ENCODE data around the gene SPIN1.

Gene SPIN1

GRCh38 chr9:88388886-88389605 lies 802 bp downstream of the SPIN1 start:
- peak overlapping the region; percentile 88 for H3K27ac ChIP-seq
- TF ChIP-seq ZFX (IDR thresholded peaks at IDR 0.05): no peak
- TF ChIP-seq CTCF (conservative IDR thresholded peaks at IDR 0.05): peak; percentile 74

DNA sequence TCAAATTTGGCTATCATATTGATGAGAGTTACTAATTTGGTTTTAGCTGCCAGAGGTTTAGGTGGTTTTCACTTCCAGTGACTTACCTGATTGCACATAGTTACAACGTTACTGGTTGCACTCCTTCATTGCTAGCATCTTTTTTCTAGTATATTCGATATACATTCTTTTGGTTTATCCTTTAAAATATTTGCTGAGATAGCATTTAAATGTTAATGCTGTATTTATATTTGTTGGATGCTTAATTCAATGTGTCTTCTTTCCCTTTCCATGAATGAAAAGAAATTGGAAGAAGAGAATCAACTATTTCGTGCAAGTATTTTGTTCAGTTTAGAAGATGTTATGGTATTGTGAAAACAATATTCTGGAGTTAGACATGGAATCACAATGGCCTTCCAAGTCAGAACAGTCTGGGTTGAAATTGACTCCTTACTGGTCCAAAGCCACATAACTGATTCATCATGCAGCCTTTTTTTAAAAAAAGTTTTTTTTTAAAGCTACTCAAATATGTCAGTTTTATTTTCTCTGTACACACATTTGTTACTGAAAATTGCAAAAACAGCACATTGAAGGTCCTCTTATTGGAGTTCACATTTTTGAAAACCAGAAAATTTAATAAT lies 2.2 kb downstream of the SPIN1 start:
- no peak overlapping the region for H3K27ac ChIP-seq
- TF ChIP-seq ZFX (IDR thresholded peaks at IDR 0.05) (no peak), CTCF (conservative IDR thresholded peaks at IDR 0.05) (no peak)

- TF ChIP-seq CTCF (conservative IDR thresholded peaks at IDR 0.05) (no peak), ZFX (IDR thresholded peaks at IDR 0.05) (no peak)
Observed at GRCh38 chr9:88391236-88391635, 3.0 kb downstream of the SPIN1 start.

DNA sequence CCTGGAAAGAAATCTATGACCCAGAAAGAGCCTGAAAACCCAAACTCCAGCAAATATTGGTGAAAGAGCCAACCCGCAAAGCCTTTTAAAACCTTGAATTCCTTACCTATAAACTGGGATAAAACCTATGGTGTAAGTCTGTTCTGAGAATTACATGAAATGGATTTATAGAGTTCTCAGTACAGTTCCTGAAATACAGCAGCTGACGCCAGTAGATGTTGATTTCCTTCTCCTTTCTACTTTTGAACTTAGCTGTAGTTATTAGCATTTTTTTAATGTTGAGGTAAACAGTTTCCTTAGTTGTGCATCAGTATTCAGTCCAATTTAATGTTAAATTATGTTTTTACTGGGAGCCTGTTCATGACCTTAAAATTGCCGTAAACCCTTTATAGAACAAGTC lies 3.7 kb downstream of the SPIN1 start:
- TF ChIP-seq ZFX (IDR thresholded peaks at IDR 0.05) (no peak), CTCF (conservative IDR thresholded peaks at IDR 0.05) (no peak)
- no peak overlapping the region for H3K27ac ChIP-seq

More at GRCh38 chr9:88391236-88391635, 3.0 kb downstream of the SPIN1 start:
- H3K27ac ChIP-seq: no peak overlapping the region

DNA sequence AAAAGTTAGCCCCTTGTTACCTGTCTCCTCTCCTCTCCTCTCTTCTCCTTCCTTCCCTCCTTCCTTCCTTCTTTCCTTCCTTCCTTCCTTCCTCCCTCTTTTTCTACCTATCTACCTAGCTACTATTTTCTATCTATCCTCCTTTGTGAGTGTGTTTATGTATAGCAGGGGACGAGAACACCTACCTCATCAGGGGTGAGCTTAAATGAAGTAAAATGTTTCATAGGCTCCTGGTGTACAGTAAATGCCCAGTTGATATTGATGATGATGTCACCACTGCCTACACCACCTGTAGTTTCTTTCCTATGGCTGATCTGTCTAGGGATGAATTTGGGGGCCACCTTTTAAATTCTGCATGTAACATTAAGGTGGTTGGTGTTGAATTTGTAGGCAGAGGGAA lies 4.3 kb downstream of the SPIN1 start:
- TF ChIP-seq ZFX (IDR thresholded peaks at IDR 0.05): no peak
- TF ChIP-seq CTCF (conservative IDR thresholded peaks at IDR 0.05): no peak

DNA sequence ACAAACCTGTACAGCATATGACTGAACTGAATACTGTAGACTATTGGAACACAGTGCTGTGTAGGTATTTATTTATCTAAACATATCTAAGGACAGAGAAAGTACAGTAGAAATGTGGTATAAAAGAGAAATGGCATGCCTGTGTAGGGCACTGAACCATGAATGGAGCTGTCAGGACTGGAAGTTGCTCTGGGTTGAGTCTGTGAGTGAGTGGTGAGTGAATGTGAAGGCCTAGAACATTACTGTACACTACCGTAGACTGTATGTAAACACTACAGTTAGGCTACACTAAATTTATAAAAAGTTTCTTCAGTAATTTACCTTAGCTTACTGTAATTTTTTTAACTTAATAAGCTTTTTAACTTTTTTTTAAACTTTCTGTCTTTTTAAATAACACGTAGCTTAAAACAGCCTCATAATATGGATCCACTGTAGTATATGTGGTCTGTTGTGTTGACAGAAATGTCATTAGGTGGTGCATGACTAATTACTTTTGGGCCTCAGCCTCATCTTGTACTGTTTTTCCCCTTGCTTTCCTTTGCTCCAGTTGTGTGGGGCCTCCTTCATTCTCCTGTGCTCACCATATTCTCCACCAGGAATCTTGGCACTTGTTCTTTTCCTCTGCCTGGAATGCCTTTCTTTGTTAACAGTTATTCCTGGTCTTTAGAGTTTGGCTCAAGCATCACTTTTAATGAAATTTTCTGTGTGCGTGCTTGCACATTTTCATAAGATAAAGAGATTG lies 8.8 kb downstream of the SPIN1 start:
- TF ChIP-seq ZFX (IDR thresholded peaks at IDR 0.05) (no peak), CTCF (conservative IDR thresholded peaks at IDR 0.05) (no peak)

More for the DNA sequence above, 4.3 kb downstream of the SPIN1 start:
- no peak overlapping the region for H3K27ac ChIP-seq

GRCh38 chr9:88398016-88398415 lies 9.8 kb downstream of the SPIN1 start:
- TF ChIP-seq CTCF (conservative IDR thresholded peaks at IDR 0.05) (no peak), ZFX (IDR thresholded peaks at IDR 0.05) (no peak)
- no peak overlapping the region for H3K27ac ChIP-seq

More for the DNA sequence above, 8.8 kb downstream of the SPIN1 start:
- no peak overlapping the region for H3K27ac ChIP-seq

Measured in C4-2B (cell line).